ENCODE data around the gene LY6G5C. TPM values are rescaled to one million over a fixed set of nuclear protein-coding genes. Genes with fewer than 3 reads are reported as not detected.
A peak's percentile ranks its signal among the peaks of the same experiment; 100 is the strongest.

LY6G5C gene
- polyA plus RNA-seq, 3 donors: 4.8 to 7.3 (median 5.8) TPM

DNA sequence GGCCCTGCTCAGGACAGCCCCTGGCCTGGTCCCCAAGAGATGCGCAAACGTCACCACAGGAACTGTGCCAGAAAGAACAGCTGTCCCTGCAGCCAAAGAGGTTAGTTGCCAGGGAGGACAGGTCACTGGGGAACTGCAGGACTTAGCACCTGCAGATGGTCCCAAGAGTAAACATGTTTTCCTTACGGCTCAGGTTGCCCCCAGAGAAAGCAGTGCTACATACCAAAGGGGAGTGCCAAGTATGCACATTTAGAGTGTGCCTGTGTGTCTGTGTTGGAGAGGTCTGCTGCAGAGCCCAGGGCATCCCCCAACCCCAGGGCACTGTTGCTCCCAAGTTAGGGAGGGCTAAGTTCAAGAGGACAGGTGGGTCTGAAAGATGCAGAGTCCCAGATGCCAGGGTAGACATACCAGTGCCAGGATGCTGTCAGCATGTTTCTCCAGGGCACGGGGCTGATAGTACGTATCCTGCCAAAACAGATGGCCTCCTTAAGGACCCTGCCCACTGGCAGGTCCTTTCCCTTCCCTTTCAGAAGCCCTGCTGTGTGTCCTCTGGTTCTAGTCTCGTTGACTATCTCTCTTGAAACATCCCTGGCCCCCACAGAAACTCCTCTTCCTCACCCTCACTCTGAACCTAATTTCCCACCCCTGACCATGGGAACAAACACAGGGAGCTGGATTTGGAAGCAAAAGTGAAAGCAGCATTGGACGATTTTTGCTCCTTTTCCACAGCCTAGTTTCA is 21.0 kb upstream of the LY6G5C start:
- H3K27ac ChIP-seq (ENCODE audit: low read depth in 1 of 2, low read length in 2 of 2): peak overlapping the region in 1 of 2 donors; percentile 96
- H3K9me3 ChIP-seq (replicated peaks in 1 of 2; ENCODE audit: control insufficient read depth in 1 of 2, insufficient read depth in 1 of 2, low read length in 2 of 2): no peaks in the 10 kb centered on the region
- Mint-ChIP-seq H3K27me3 (ENCODE audit: low read depth in 3 of 3) (peaks cover 0 to 1% (median 0%) of the 10 kb centered on the region in 3 donors), H3K4me3 (peak overlapping the region; percentile 98 to 100), H3K36me3 (peaks cover 27 to 43% of the 10 kb centered on the region in 2 donors), H3K27ac (peak overlapping the region; percentile 99 to 100 (median 99)), H3K9me3 (no peaks in the 10 kb centered on the region), H3K4me1 (peaks cover 29% of the 10 kb centered on the region)
- TF ChIP-seq, protein P1, sequence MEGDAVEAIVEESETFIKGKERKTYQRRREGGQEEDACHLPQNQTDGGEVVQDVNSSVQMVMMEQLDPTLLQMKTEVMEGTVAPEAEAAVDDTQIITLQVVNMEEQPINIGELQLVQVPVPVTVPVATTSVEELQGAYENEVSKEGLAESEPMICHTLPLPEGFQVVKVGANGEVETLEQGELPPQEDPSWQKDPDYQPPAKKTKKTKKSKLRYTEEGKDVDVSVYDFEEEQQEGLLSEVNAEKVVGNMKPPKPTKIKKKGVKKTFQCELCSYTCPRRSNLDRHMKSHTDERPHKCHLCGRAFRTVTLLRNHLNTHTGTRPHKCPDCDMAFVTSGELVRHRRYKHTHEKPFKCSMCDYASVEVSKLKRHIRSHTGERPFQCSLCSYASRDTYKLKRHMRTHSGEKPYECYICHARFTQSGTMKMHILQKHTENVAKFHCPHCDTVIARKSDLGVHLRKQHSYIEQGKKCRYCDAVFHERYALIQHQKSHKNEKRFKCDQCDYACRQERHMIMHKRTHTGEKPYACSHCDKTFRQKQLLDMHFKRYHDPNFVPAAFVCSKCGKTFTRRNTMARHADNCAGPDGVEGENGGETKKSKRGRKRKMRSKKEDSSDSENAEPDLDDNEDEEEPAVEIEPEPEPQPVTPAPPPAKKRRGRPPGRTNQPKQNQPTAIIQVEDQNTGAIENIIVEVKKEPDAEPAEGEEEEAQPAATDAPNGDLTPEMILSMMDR (IDR thresholded peaks at IDR 0.05): no peak
- no peaks in the 10 kb centered on the region for H3K27me3 ChIP-seq (ENCODE audit: control insufficient read depth in 2 of 2, insufficient read depth in 2 of 2, low read length in 2 of 2)
- H2AFZ ChIP-seq (ENCODE audit: insufficient read depth, low read depth, low read length, poor library complexity, severe bottlenecking): peak overlapping the region; percentile 76
- H3K4me1 ChIP-seq (ENCODE audit: control insufficient read depth in 1 of 2, insufficient read depth in 2 of 2, low read length in 2 of 2): peaks cover 20 to 26% of the 10 kb centered on the region in 2 donors
- peak overlapping the region; percentile 85 for H3K4me2 ChIP-seq (replicated peaks; ENCODE audit: extremely low read depth, low read length, poor library complexity, severe bottlenecking)
- H3K36me3 ChIP-seq (replicated peaks in 1 of 2; ENCODE audit: control insufficient read depth in 1 of 2, insufficient read depth in 2 of 2, low read length in 2 of 2): peaks cover 20 to 44% of the 10 kb centered on the region in 2 donors
- peaks cover 53% of the 10 kb centered on the region for H3K79me2 ChIP-seq (ENCODE audit: insufficient read depth, low read length)
- H3K9ac ChIP-seq (ENCODE audit: insufficient read depth, low read length, poor library complexity, severe bottlenecking): peak overlapping the region; percentile 82
- intact Hi-C loops (cut with micrococcal nuclease): loop anchor here in 1 of 2 donors (2.0 to 5.0 kb wide), 2 partner anchors 25 to 35 kb away; partner anchors contain the start of genes CSNK2B and LY6G5B
- H4K20me1 ChIP-seq (ENCODE audit: insufficient read depth, low read length): peaks cover 34% of the 10 kb centered on the region
- H3K4me3 ChIP-seq (replicated peaks in 1 of 3; ENCODE audit: low read depth in 2 of 3, low read length in 3 of 3): peak overlapping the region; percentile 92 to 98 (median 97)
- no peak for DNase-seq
- 50% methylated on average over 6 of the region's 7 CpGs for WGBS (ENCODE audit: insufficient coverage)

DNA sequence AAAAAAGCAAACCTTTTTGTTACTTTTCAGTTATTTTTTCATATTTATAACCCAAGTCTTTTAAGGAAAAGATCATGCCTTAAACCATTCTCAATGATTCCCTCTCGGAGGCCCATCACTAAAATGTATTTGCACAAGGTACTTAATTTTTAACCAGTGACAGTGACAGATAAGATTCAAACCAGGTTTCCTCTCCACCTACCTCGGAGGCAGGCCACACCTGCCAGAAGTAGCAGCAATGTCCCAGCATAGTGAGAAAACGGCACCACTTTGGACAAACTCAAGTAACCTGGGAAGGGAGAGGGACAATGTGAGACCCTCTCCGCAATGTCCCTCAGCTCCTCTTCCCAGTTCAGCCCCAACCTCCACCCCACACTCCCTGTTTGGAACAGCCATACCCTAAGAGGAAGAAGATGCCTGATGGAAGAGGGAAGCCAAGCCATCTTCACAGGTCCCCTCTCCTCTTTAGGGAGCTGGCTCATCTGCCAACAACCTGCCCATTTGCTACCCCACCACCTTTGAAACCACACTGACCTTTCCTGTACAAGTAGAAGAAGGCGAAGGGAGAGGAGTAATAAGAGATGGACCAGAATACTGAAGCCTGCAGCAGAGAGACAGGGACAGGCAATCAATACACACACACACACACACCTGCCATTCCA is 20.0 kb upstream of the LY6G5C start:
- H3K27ac ChIP-seq (ENCODE audit: low read depth in 1 of 2, low read length in 2 of 2): peak overlapping the region in 1 of 2 donors; percentile 96
- H3K27ac Mint-ChIP-seq: peak overlapping the region in 5 of 7 donors; percentile 1 to 58 (median 38)
- peaks cover 0 to 1% (median 0%) of the 10 kb centered on the region in 3 donors for H3K27me3 Mint-ChIP-seq (ENCODE audit: low read depth in 3 of 3)
- no CpG with 5 or more reads among the region's 5 CpGs for WGBS (ENCODE audit: insufficient coverage)
- TF ChIP-seq, protein P1 (IDR thresholded peaks at IDR 0.05): no peak
- H3K4me1 Mint-ChIP-seq: peaks cover 29% of the 10 kb centered on the region
- H3K79me2 ChIP-seq (ENCODE audit: insufficient read depth, low read length): peaks cover 53% of the 10 kb centered on the region
- peaks cover 34% of the 10 kb centered on the region for H4K20me1 ChIP-seq (ENCODE audit: insufficient read depth, low read length)
- no peak for DNase-seq
- peak overlapping the region in 1 of 3 experiments; percentile 97 for H3K4me3 ChIP-seq (replicated peaks in 1 of 3; ENCODE audit: low read depth in 2 of 3, low read length in 3 of 3)
- intact Hi-C loops (cut with micrococcal nuclease): loop anchor here in 1 of 2 donors (5.0 kb wide), 1 partner anchor 34 kb away; the partner anchor contains the start of genes CSNK2B and LY6G5B
- peaks cover 33 to 53% of the 10 kb centered on the region in 2 donors for H3K36me3 Mint-ChIP-seq
- no peak overlapping the region for H3K4me3 Mint-ChIP-seq
- no peaks in the 10 kb centered on the region for H3K9me3 Mint-ChIP-seq
- no peak overlapping the region for H2AFZ ChIP-seq (ENCODE audit: insufficient read depth, low read depth, low read length, poor library complexity, severe bottlenecking)
- H3K9me3 ChIP-seq (replicated peaks in 1 of 2; ENCODE audit: control insufficient read depth in 1 of 2, insufficient read depth in 1 of 2, low read length in 2 of 2): no peaks in the 10 kb centered on the region
- H3K27me3 ChIP-seq (ENCODE audit: control insufficient read depth in 2 of 2, insufficient read depth in 2 of 2, low read length in 2 of 2): no peaks in the 10 kb centered on the region
- H3K36me3 ChIP-seq (replicated peaks in 1 of 2; ENCODE audit: control insufficient read depth in 1 of 2, insufficient read depth in 2 of 2, low read length in 2 of 2): peaks cover 28 to 54% of the 10 kb centered on the region in 2 donors
- H3K4me2 ChIP-seq (replicated peaks; ENCODE audit: extremely low read depth, low read length, poor library complexity, severe bottlenecking): peak overlapping the region; percentile 85
- peaks cover 20 to 26% of the 10 kb centered on the region in 2 donors for H3K4me1 ChIP-seq (ENCODE audit: control insufficient read depth in 1 of 2, insufficient read depth in 2 of 2, low read length in 2 of 2)
- H3K9ac ChIP-seq (ENCODE audit: insufficient read depth, low read length, poor library complexity, severe bottlenecking): no peak overlapping the region

Measured in CD14-positive monocyte (primary cell).